Stimulated activated CD4-positive, alpha-beta T cell treated with anti-CD3 and anti-CD28 coated beads, Interleukin-12 subunit alpha, Interleukin-12 subunit beta, amount 100 ng/mL, for 4 hours (primary cell): ENCODE data around the gene DLD.
"Not testable (repeated sequence)": the region's sequence is repeated elsewhere in the genome, so short reads cannot be mapped to it uniquely, and the experiment has no call there.

Source experiments
- DNase-seq: peaks from one replicate; pipeline ENCODE4 v3.0.0-alpha.2; 2020

DLD gene

GRCh38 chr7:107946451-107946850 lies 55.5 kb downstream of the DLD start:
- DNase-seq = no peak

- DNase-seq = no peak
Measured at GRCh38 chr7:107946881-107947280, 55.9 kb downstream of the DLD start.

- DNase-seq = no peak
Measured at GRCh38 chr7:107948645-107949442, 57.9 kb downstream of the DLD start.

GRCh38 chr7:107949443-107949935 lies 58.5 kb downstream of the DLD start:
- no peak for DNase-seq

GRCh38 chr7:107951172-107951787 lies 60.3 kb downstream of the DLD start:
- DNase-seq = no peak

GRCh38 chr7:107951896-107952295 lies 60.9 kb downstream of the DLD start:
- no peak for DNase-seq

GRCh38 chr7:107953265-107953923 lies 62.4 kb downstream of the DLD start:
- DNase-seq = no peak

DNA sequence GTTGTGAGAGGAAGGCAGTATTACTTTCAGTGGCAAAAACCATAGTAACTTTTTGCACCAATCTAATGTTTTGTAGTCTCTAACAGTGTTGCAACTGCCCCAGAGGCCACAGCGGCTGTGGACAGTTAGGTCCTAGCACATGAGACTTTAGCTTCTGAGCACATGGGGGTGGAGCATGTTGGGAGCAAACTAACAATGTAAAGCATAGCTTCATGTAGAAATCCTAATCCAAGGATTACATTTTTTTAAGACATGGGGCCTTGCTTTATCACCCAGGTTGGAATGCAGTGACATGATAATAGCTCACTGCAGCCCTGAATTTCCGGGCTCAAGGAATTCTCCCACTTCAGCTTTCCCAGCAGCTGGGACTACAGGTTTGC lies 62.9 kb downstream of the DLD start:
- DNase-seq = no peak

- DNase-seq = no peak
Measured at GRCh38 chr7:107955394-107955793, 64.4 kb downstream of the DLD start.

DNA sequence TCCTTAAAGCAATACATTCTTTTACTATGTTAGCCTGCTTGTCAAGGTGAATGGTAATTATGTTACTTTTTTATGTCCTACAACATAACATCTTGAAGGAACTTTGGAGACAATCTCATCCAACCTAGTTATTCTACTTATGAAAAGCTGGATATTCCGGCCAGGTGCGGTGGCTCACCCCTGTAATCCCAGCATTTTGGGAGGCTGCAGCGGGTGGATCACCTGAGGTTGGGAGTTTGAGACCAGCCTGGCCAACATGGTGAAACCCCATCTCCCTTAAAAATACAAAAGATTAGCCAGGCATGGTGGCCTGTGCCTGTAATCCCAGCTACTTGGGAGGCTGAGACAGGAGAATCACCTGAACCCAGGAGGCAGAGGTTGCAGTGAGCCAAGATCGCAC lies 66.0 kb downstream of the DLD start:
- not testable (repeated sequence) for DNase-seq

DNA sequence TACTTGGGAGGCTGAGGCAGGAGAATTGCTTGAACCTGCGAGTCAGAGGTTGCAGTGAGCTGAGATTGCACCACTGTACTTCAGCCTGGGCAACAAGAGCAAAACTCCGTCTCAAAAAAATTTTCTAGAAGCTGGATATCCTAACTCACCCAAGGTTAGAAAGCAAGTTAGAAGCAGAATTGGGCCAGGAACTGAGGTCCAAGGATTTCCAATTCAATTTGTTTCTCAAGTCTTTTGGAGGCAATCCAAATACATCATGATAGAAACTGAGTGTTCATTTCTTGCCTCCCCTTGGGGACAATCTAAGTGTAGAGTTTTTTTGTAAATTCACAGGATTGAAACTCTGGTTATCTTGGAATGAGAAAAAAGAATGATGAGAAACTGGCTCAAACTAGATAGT lies 66.5 kb downstream of the DLD start:
- no peak for DNase-seq

GRCh38 chr7:107958764-107959526 lies 68.0 kb downstream of the DLD start:
- DNase-seq = no peak

GRCh38 chr7:107959527-107959898 lies 68.5 kb downstream of the DLD start:
- no peak for DNase-seq

DNA sequence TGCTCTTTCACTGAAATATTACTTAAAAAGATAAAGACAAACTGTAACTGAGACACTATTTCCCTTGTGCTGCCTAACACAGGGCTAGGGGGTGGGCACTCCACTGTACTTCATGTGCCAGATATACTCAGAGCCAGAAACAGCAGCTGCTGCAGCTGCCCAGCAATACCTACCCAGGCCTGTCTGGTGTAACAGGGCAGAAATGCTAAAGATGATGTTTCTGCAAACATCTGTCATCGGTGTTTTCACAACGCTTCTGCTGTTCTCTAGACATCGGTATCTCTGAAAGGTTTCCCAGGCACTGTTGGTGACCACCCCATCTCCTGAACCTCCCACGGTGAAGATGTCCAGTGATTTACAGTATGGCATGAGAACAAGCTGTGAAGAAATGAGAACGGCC lies 69.3 kb downstream of the DLD start:
- no peak for DNase-seq

DNA sequence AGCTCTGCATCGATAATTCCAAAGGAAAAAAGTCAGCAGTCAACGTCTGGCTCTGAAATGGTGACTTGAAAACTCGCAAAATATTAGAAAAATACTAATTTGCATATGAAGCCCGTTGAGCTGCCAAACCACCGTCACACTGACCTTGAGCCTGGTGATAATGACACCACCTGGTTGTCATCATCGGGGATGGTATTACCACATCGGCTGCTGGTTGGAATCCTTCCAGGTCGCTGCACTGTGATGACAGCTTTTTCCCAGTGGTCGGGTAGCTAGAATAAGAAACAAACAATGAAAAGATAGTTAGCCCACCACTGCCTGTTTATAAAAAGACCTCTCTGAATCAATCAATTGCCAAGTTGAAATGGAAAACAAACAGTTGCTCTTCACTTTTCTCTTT lies 70.4 kb downstream of the DLD start:
- DNase-seq = no peak

GRCh38 chr7:107962817-107963216 lies 71.8 kb downstream of the DLD start:
- DNase-seq = no peak

DNA sequence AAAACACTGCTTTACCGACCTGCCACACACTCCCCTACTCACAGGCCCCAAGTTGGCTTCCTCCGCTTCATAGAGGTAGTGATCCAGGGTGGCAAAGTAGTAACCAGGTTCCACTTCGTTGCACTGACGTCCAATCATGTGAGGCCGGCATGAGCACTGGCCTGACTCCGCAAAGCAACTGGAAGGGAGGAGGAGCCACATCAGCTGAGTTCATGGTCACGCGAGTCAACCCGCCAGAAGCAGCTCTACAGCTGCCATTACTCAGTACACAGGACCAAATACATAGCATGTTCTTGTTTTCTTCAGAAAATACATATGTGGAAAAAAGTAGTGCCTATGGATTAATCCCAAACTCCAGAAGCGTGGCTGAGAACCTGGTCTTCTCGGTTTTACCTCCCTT lies 73.5 kb downstream of the DLD start:
- DNase-seq = no peak

DNA sequence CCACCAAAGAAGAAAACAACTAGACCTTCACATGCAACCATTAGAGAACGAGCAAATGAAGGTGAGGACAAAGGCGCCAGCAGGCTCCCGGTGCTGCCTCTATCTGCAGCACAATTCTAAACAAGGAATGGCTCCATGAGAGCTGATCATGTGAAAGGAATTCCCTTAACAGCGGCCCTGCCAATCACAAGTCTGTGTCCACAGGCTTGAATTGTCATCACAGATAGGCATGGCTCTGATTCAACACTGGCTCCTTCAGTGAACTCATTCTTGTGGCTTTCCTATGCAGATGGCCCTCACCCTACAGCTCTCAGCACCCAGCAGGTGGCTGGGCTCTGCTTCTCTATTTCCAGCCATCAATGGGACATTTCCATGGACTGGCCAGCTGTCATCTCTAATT lies 75.7 kb downstream of the DLD start:
- no peak for DNase-seq

DNA sequence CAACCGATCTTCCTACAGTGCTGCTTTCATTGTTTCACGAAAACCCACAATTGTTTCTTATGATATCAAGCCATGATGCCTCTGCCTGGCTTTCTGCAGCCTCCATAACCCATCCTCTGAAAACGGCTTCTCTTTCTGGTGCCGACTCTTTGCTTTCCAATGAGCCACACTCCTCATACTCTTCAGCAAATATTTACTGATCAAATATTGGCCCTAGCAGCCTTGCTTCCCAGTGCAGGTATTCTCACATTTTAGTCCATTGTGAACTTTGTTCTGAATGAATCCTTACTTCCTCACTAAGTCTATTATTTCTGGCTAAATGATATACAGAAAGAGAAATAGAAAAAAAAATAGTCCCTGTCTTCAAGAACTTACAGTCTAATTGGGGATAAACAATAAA lies 76.4 kb downstream of the DLD start:
- no peak for DNase-seq

GRCh38 chr7:107968449-107968848 lies 77.5 kb downstream of the DLD start:
- no peak for DNase-seq

- no peak for DNase-seq
Measured at GRCh38 chr7:107969856-107970255, 78.9 kb downstream of the DLD start.
